GM19239 (cell line): ENCODE measurements around the gene NPHP4.
"Not testable (repeated sequence)": the region's sequence is repeated elsewhere in the genome, so short reads cannot be mapped to it uniquely, and the experiment has no call there.

Experiments
- DNase-seq: peaks from one replicate; pipeline ENCODE4 v3.0.0; 2011; ENCODE audit warnings: low spot score; ENCODE audit not compliant: insufficient read length
- FAIRE-seq: peaks from 2 replicates; lab custom pipeline; 2011; peaks lifted over from hg19 to GRCh38; lab: Jason Lieb, UNC

NPHP4 gene

DNA sequence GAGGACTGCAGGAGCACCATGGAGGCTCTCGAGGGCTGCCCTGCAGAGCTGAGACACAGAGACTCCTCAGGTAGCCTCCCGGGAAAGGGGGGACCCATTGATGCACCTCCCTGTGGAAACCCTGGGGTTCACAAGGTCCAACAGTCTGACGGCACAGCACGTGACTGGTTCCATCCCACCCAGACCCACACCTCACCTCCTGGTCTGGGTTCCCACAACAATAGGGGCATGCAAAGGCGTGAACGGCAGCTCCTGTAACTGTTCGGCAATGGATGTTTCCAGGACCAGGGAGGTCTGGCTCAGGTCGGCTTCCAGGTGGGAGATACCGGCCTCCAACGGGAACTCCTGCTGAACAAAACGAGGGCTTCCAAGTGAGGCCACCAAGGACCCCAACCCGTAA is 86.8 kb downstream of the NPHP4 start:
- FAIRE-seq (no peak), DNase-seq (no peak)

DNA sequence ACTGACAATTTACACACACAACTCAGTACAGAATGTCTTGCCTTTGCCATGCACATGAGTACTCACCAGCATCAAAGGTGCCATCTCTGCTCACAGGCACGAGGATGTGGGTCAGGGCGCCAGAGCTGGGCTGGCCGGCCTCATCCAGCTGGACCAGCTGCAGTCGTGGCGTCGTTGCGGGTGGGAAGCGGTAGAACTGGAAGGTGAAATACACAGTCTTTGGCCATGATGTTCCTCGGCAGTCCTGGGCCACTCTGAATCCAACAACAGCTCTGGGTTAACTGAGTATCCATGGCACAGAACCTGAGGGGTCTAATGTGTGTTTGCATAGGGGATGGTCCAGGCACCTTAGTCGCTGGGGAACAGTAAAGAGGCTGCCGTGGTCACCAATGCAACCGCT is 87.7 kb downstream of the NPHP4 start:
- FAIRE-seq = no peak
- DNase-seq = no peak

DNA sequence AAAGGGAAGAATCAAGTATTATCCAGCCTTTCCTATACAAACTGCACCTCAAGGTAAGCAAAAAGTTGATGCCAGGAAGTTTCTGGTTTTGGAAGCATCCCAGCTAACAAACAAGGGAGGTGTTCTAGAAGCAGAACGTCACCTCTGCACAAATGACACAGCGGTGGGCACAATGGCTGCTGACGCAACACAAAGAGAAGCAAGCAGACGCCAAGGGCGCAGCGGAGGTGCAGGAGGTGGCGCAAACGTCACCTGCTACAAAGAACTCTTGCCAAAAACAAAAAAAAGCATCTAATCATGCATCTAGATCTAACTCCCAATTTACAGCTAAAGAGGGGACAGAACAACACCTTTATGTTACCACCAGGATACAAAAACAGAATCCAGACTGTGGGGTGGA is 88.5 kb downstream of the NPHP4 start:
- FAIRE-seq = no peak

DNA sequence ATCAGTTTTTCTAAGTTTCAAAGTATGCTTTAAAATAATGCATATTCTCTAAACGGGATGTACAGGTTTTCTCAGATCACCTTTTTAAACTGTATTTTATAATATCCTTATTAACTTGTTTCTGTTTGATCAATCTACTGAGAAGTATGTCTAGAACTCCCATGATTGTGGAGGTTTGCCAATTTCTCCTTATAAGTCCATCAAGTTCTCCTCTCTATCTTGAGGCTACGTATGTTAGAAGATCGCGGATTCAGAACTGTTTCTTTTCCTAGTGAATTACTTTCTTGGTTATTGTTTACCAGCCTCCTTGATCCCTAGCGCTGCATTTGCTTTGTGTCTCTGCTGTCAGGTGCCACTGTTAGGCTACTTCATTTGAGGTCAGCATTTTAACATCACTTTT is 89.2 kb downstream of the NPHP4 start:
- DNase-seq (no peak), FAIRE-seq (no peak)

More for the DNA sequence above, 88.5 kb downstream of the NPHP4 start:
- no peak for DNase-seq

DNA sequence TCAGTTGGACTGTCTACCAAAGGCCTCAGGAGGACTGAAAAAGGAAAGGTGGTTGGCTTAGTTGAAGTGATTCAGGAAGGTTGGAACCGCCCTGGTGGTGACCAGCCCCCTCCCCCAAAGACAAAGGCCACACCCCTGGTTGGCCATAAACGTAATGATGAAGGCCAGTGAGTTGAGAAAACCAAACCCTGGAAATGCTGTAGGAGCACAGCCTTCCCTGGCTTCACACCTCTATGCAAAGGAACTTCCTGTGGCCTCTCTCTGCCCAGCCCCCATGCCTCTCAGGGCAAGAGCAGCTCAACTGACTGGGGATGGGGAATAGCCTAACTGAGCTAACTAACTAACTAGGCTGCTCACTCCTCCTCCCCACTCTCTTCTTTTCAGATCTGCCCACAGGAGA is 90.4 kb downstream of the NPHP4 start:
- no peak for DNase-seq
- no peak for FAIRE-seq

DNA sequence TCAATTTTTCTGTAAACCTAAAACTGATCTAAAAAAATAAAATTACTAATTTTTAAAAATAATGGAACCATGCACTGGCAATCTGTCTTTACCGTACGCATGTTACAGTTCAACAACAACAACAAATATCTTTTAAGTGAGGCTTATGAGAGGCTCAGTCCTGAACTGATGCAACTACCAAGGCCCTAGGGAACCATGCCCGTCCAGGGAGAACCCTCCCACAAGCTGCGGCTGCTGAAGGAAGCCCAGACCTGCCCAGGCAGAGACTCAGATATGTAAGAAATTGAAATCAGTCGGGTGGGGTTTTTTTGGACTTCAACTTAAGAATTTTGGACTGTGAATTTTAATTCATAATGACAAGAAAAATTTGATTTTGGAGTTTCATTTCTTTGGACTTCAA is 91.1 kb downstream of the NPHP4 start:
- DNase-seq (no peak), FAIRE-seq (no peak)

DNA sequence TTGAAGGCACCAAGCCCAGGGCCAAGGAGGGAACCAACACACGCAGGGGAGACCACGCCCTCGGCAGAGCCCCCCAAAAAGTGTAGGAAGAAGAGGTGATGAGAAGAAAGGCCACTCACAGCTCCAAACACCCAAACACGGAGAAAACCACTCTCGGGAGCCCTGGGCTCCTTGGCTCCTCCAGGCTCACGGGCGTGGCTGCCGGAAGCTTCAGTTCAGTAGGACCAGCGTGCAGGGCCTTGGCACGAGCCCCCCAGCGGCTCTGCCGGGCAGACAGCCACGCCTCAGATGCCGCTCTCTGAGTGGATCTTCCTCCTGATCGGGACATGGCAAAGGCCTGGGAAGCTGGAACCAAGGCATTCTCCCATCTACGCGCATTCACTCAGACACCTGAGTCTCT is 94.0 kb downstream of the NPHP4 start:
- no peak for DNase-seq
- FAIRE-seq = no peak

DNA sequence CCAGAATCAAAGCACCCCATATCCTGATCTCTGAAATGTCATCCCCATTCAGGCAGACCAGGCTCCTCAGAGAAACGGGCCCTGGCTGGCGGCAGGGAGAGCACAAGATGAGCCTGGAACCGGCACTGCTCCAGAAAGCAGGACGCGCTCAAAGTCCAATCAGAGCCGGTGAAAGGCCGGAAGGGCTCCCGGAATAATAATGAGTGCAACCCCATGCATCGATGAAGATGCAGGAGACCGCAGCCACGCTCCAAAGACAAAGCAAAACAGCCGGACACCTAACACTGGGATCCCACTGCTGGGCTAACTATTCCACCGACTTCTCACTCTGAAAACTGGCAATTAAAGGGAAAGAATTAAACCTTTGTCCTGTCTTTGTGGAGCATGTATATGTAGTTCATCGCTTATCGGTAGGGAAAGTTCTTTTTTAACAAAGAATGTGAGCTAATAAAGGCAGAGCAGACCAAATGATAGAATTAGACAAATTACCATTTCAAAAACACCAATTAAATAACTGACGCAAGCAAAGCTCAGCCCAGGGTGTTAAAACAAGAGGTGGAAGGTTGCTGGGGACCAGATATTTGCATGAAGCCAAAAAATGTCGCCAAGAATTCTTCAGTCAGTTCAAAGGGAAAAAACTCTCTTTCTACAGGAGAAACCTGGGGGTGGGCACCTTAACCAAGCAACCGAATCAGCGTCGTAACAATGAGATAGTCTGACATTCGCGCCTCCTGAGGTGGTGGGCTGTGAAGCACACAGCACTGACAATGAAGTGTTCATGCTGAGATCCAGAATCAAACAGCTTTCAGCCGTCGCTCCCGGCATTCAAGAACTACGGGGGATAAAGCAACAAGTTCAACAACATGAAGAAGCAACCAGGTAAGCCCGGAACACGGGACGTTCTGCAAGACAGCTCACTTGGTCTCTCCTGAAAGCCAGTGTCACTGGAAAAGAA is 95.2 kb downstream of the NPHP4 start:
- FAIRE-seq (no peak), DNase-seq (no peak)

DNA sequence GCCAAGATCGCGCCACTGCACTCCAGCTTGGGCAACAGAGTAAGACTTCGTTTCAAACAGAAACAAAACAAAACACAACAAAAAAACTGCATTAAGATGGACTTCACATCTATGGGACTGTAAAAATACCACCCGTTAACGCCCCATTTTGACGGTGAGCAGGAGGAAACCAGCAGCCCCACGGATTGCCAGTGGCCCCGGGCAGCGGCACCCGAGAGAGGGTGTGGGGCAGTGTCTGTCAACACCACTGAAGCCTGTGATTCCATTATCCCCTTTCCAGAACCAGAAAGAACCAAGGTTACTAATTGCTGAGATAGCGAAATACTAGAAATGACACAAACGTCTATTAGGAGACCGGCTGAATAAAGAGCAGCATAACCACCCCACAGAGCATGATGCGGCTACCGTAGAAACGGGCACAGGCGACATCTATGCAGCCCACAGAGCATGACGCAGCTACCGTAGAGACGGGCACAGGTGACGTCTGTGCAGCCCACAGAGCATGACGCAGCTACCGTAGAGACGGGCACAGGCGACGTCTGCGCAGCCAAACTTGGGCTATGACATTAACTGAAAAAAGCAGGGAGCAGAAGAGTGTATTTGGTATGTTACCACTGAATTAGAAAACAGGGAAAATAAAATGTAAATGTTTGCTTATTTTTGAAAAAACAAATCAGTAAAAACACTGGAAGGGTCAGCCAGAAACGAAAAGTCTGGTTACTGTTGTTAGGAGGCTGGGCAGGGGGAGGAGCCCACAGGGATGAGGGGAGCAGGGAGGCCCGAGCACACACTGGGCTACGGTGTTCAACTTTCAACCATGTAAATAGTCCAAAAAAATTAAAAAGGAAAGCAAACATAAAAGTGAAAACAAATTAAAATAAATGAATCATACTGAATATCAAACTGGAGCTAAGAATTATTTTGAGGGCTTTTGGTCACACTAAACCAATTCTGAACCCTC is 96.5 kb downstream of the NPHP4 start:
- FAIRE-seq = no peak
- no peak for DNase-seq

DNA sequence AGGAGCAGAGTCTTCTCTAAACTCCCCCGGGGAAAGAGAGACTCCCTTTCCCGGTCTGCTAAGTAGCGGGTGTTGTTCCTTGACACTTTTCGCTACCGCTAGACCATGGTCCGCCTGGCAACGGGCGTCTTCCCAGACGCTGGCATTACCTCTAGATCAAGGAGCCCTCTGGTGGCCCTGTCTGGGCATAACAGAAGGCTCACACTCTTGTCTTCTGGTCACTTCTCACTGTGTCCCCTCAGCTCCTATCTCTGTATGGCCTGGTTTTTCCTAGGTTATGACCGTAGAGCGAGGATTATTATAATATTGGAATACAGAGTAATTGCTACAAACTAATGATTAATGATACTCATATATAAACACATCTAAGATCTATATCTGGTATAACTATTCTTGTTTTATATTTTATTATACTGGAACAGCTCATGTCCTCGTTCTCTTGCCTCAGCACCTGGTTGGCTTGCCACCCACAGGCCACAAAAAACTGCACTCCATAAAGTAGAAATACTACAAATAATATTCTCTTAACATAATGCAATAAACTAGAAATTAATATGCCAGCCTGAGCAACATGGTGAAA is 98.4 kb downstream of the NPHP4 start:
- not testable (repeated sequence) for FAIRE-seq, DNase-seq

DNA sequence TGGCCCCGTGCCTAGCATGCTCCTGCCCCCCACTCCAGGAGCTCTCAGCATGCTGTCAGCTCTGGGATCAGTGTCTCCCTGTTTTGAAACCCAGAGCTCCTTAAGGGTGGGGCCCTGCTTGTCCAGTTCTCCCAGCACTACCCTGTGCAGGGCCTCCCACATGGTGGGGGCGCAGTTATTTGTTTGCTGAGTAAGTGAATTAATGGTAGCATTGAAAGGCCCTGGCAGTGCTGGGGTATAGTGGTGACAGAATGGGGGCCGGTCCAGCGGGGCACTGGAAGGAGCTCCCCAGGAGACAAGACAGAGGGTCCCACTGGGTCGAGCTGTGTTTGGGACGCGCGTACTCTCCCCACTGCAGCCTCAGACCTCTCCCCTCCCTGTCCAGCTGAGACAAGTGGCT is 99.9 kb downstream of the NPHP4 start:
- DNase-seq (no peak), FAIRE-seq (no peak)

DNA sequence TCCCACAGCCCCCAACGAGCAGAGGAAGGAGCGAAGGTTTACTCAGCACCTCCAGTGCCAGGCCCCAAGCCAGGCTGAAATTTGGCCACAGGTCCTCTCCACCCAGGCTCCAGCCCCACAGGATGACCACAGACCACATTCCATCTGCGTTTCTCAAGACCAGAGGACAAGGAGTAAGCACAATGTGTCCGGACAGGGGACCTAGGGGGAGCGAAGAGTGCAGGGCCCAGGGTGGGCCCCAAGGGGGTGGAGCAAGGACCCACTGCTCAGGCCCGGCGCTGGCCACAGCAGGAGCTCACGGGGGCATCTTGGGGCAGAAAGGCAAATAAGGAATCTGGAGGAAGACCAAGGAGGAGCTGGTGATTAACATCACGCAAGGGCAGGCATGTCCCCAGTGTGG is 100.5 kb downstream of the NPHP4 start:
- FAIRE-seq = no peak
- no peak for DNase-seq

DNA sequence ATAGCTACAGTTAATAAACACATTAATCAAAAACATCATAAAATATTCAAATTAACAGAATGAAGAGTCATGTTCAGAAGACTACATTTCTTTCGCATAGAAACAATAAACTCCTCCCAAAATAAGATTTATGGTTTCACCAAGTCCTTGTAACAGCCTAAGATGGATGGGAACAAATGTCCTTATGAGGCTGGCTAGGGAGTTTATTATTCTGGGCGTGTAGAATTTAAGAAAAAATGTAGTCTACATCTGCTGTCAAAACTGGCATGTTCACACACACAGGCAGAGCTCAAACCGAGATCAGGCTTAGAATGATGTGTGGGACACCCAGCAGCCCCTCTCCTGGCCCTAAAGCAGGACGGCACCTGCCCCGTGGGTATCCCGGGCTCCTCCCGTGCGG is 101.1 kb downstream of the NPHP4 start:
- FAIRE-seq = no peak
- no peak for DNase-seq

DNA sequence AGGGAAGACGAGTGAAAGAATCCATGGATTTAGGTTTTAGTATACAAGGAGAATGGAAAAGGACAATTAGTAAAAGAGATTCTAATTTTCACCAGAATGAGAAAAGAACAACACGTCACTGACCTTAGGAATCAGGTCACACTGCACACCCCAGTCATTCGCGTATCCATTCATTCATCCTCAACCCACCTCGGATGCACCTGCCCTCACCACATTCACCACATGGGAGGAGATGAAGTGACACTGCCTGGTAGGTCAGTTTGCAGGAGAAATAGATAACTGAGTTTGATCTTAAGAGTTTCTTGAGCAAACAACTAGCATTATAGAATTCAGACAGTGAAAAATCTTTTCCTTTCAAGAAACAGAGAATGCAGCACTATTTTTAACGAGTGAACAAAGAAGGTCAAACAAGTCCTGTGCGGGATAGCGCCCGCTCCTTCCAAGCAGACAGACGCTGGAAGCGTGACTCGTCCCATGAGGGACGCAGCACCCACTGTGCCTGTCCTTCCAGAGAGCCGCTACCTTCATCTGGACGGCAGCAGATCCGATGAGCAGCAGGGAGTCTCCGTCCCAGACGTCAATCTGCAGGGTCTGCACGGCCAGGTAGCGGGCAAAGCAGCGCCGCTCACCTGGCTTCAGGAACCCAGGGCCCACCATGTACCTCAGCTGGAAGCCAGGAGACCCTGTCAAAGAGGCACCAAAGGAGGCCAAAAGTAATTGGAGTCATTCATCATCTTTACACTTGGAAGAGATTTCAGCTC is 101.7 kb downstream of the NPHP4 start:
- no peak for FAIRE-seq
- DNase-seq = no peak

DNA sequence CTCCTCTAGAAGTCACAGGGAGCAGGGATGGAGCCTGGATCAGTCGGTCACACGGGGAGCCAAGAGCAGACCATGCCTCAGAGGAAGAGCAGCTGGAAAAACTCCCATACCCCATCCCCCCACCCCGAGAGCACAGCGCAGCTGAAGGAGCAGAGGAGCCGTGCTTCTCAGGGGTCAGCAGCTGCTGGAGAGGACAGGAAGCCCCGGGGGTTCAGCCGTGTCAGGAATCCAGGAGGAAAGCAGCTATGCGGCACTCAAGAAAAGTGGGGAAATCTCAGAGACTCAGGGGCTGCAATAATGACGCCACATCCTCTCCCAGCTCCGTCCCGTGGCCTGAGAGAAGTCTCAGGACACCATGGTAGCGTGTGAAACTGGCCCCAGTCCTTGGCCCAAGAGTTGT is 102.3 kb downstream of the NPHP4 start:
- FAIRE-seq = no peak

DNA sequence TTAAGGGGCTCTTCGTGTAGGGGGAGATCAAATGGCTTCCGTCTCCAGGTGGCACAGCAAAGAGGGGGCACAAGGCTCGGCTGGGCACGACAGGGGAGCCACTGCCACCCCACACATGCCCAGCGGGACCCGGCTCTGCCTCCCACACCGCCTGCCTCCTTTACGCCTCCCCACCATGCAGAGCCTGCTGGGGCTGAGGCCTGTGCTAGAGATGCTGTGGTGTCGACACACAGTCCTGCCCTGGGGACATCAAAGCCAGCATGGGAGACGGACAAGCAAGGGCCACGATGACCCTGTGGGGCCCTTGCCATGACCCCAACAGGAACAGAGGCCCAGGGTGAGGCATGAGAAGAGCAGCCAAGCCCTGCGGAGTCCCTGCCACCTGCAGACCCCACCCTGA is 102.8 kb downstream of the NPHP4 start:
- DNase-seq = no peak
- no peak for FAIRE-seq

More for the DNA sequence above, 102.3 kb downstream of the NPHP4 start:
- DNase-seq = no peak

DNA sequence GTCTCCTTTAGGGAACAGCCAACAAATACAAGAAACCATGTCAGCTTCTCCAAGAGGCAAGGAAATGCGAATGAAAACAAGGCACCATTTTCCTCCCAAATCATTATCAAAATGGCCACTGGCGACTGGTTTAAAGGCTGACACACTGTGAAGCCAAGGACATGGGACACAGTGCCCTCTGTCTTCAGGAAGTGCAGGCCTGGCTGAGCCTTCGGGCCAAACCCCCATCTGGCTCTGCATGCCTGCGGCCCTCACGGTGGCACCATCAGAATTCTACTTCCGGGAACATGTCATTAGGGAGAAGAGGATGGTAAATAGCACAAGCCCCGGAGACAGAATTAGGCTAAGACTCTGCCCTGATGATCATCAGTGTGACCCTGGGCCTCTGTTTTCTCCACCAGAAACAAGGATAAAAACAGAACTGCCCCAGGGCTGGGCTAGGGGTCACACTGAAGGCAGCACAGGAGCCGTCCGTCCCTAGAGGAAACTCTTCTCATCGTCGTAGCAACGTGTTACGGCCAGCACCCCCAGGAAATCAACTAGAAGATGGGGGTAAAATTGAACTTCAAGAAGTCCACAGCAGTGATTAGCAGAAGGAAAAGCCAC is 103.5 kb downstream of the NPHP4 start:
- no peak for DNase-seq

DNA sequence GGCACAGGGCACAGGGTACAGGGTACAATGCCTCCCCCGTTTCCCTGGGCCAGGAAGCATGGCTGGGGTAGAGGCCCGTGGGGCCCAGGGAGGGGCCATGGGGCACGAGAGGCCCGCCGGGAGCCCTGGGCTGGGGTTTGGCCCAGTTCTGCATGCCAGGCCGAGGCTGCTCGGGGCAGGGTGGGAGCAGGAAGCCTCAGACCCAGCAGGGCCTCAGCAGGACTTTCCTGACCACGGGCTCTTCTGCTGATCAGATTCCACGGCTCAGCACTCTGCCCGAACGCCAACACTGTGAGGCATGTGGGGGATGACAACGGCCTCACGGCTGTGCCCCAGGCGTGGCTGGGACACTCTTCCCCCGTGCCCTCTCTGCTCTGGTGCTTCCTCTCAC is 104.3 kb downstream of the NPHP4 start:
- DNase-seq (no peak), FAIRE-seq (no peak)

More for the DNA sequence above, 103.5 kb downstream of the NPHP4 start:
- no peak for FAIRE-seq

DNA sequence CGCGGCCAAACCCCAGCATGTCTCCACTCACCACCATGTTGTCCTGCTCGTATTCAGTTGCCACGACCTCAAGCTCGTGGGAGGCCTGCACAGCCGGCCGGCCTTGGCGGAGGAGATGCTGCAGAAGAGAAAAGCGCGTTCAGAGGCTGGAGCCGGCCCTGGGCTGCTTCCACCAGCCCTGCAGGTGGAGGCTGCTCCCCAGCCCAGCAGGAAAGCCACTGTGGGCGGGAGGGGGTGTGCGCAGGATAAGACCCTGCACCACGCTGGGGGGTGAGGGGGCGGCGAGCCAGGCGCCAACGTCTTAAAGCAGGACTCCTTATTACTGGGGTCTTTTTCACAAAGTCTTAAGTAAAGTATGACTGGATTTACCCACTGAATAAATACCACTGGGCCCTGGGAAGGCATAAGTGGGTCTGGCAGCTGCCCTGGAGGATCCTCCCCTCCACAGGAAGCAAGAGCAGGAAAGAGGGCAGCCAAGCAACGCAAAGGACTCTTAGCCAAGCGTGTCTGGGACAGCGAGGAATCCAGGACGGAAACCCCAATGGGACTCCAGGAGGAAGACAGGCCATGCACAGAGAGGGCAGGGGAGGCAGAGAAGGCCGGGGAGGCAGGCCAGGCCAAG is 104.8 kb downstream of the NPHP4 start:
- no peak for DNase-seq
- no peak for FAIRE-seq
